ENCODE measurements around the gene FITM2. TPM values are rescaled to one million over a fixed set of nuclear protein-coding genes. Genes with fewer than 3 reads are reported as not detected.

FITM2 gene
- polyA plus RNA-seq, 2 of the 4 experiments (the other 2 are of a cell fraction): 13.1 to 15.4 TPM

DNA sequence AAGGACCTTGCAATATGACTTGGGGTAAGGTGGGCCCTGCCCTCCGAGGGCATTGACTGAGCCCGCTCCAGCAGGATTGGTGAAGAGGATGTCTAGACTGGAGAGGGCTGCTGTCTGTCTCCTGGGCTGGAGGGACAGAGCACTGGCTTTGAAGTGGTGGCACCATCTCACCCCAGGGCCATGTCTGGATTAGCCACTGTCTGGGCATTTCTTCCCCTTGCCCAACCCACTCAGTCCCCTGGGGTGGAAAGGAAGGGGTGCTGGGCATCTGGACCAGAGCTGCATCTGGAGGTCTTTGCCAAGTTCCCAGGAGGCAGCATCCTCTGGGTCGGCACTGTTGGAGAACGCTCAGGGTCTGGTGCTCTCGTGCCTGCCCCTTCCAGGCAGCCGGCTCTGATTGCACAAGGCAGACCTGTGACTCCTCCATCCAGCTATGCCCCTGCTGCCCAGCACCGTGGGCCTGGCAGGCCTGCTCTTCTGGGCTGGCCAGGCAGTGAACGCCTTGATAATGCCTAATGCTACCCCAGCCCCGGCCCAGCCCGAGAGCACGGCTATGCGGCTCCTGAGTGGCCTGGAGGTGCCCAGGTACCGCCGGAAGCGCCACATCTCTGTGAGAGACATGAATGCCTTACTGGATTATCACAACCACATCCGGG lies 25.9 kb upstream of the FITM2 start, which contains the start of gene R3HDML:
R3HDML (plus strand) TSS at position 319 of the 656 bp plus-strand sequence; CDS start at position 434, 115 bp downstream.
- Histone ChIP-seq H3K9me3 (no peaks in the 10 kb centered on the region), H3K27ac (peak within 1 kb of the TSS in 1 of 2 experiments; percentile 33; a peak in 2 of 6 replicates), H3K4me3 (no peak within 1 kb of the TSS), H3K4me1 (peaks cover 18% of the 10 kb centered on the region; the same call in 1 of the 3 replicates), H3K4me2 (peak within 1 kb of the TSS; percentile 28; the same call in 1 of the 3 replicates)
- ATAC-seq (peak; percentile 37 to 63; a peak in 4 of 6 replicates), DNase-seq (ENCODE audit: low read depth in 1 of 2, low spot score in 1 of 2) (peak in 1 of 2 experiments; percentile 32), FAIRE-seq (no peak)
- TF ChIP-seq POLR2A (IDR thresholded peaks at IDR 0.05; ENCODE audit: low read length) (no peak), ZFP36 (IDR thresholded peaks at IDR 0.05; ENCODE audit: borderline replicate concordance, partially characterized antibody) (peak; percentile 68)
- 74% methylated on average over 12 of the region's 16 CpGs for WGBS (ENCODE audit: missing lambda C conversion rate)
- CTCF ChIA-PET: interaction anchor here (0.5 kb wide), 1 partner anchor 32 kb away, joined by 3 read pairs; no protein-coding TSS in a partner anchor
- POLR2A ChIA-PET: no interaction called here

DNA sequence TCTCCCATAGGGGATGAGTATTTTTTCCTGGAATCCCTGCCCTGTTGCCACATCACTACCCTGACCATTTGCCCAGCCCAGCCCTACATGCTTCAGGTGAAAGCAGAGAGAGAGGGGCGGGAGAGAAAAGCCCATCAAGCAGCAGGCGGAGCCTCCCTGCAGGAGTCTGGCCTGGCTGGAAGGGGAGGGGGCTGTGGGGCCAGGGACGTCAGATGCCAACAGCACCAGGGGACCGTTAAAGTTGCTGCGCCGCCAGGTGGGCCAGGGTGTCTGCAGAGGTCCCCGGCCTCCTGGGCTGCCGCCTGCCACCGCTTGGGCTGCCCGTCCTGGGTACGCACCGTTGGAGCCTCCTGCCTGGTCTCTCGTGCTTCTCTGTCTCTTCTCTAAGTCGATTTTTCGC lies 25.1 kb upstream of the FITM2 start:
- Histone ChIP-seq H3K9me3 (no peaks in the 10 kb centered on the region), H3K4me1 (peaks cover 18% of the 10 kb centered on the region; the same call in 1 of the 3 replicates), H3K27ac (peak overlapping the region in 1 of 2 experiments; percentile 33; a peak in 2 of 6 replicates), H3K4me3 (no peak overlapping the region), H3K4me2 (peak overlapping the region; percentile 28; the same call in 1 of the 3 replicates)
- peak in 1 of 2 experiments; percentile 30; a peak in 2 of 6 replicates for ATAC-seq
- no peak for DNase-seq (ENCODE audit: low read depth in 1 of 2, low spot score in 1 of 2)
- 78% methylated on average over 15 of the region's 15 CpGs for WGBS (ENCODE audit: missing lambda C conversion rate)
- no peak for FAIRE-seq
- CTCF ChIA-PET: interaction anchor here (0.6 to 1.0 kb wide), 2 partner anchors 19 to 25 kb away, joined by 3 to 5 read pairs; partner anchors contain the start of gene FITM2
- POLR2A ChIA-PET: no interaction called here
- TF ChIP-seq, protein P1, sequence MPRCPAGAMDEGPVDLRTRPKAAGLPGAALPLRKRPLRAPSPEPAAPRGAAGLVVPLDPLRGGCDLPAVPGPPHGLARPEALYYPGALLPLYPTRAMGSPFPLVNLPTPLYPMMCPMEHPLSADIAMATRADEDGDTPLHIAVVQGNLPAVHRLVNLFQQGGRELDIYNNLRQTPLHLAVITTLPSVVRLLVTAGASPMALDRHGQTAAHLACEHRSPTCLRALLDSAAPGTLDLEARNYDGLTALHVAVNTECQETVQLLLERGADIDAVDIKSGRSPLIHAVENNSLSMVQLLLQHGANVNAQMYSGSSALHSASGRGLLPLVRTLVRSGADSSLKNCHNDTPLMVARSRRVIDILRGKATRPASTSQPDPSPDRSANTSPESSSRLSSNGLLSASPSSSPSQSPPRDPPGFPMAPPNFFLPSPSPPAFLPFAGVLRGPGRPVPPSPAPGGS (IDR thresholded peaks at IDR 0.05): no peak
- TF ChIP-seq, protein P2, sequence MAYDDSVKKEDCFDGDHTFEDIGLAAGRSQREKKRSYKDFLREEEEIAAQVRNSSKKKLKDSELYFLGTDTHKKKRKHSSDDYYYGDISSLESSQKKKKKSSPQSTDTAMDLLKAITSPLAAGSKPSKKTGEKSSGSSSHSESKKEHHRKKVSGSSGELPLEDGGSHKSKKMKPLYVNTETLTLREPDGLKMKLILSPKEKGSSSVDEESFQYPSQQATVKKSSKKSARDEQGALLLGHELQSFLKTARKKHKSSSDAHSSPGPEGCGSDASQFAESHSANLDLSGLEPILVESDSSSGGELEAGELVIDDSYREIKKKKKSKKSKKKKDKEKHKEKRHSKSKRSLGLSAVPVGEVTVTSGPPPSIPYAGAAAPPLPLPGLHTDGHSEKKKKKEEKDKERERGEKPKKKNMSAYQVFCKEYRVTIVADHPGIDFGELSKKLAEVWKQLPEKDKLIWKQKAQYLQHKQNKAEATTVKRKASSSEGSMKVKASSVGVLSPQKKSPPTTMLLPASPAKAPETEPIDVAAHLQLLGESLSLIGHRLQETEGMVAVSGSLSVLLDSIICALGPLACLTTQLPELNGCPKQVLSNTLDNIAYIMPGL (CRISPR knock-in tag; IDR thresholded peaks at IDR 0.05; ENCODE audit: borderline replicate concordance): no peak
- TF ChIP-seq FOSL2 (IDR thresholded peaks at IDR 0.05) (no peak), FOSL2 (CRISPR knock-in tag; IDR thresholded peaks at IDR 0.05) (no peak), HOXA7 (CRISPR knock-in tag; IDR thresholded peaks at IDR 0.05) (no peak), RARB (CRISPR knock-in tag; IDR thresholded peaks at IDR 0.05) (no peak), CHD2 (IDR thresholded peaks at IDR 0.05; ENCODE audit: low read length, partially characterized antibody) (no peak), POLR2A (IDR thresholded peaks at IDR 0.05; ENCODE audit: low read length) (no peak), RCOR1 (IDR thresholded peaks at IDR 0.05; ENCODE audit: low read depth, low read length) (no peak), JUNB (IDR thresholded peaks at IDR 0.05) (no peak), TP53 (CRISPR knock-in tag; IDR thresholded peaks at IDR 0.05) (no peak), FOXS1 (CRISPR knock-in tag; IDR thresholded peaks at IDR 0.05) (no peak), CEBPB (IDR thresholded peaks at IDR 0.05) (no peak), HOXB13 (CRISPR knock-in tag; IDR thresholded peaks at IDR 0.05; ENCODE audit: low read depth) (no peak), EHF (CRISPR knock-in tag; IDR thresholded peaks at IDR 0.05) (no peak), ZNF302 (CRISPR knock-in tag; IDR thresholded peaks at IDR 0.05) (no peak)
- TF ChIP-seq, protein P3, sequence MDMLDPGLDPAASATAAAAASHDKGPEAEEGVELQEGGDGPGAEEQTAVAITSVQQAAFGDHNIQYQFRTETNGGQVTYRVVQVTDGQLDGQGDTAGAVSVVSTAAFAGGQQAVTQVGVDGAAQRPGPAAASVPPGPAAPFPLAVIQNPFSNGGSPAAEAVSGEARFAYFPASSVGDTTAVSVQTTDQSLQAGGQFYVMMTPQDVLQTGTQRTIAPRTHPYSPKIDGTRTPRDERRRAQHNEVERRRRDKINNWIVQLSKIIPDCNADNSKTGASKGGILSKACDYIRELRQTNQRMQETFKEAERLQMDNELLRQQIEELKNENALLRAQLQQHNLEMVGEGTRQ (IDR thresholded peaks at IDR 0.05): no peak
- TF ChIP-seq, protein P4, sequence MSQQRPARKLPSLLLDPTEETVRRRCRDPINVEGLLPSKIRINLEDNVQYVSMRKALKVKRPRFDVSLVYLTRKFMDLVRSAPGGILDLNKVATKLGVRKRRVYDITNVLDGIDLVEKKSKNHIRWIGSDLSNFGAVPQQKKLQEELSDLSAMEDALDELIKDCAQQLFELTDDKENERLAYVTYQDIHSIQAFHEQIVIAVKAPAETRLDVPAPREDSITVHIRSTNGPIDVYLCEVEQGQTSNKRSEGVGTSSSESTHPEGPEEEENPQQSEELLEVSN (IDR thresholded peaks at IDR 0.05; ENCODE audit: borderline replicate concordance, low read depth): no peak
- TF ChIP-seq, protein P5, sequence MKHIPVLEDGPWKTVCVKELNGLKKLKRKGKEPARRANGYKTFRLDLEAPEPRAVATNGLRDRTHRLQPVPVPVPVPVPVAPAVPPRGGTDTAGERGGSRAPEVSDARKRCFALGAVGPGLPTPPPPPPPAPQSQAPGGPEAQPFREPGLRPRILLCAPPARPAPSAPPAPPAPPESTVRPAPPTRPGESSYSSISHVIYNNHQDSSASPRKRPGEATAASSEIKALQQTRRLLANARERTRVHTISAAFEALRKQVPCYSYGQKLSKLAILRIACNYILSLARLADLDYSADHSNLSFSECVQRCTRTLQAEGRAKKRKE (CRISPR knock-in tag; IDR thresholded peaks at IDR 0.05; ENCODE audit: low read depth): no peak

All from A549 (cell line).